ENCODE data around the gene FILIP1L.

The FILIP1L gene

DNA sequence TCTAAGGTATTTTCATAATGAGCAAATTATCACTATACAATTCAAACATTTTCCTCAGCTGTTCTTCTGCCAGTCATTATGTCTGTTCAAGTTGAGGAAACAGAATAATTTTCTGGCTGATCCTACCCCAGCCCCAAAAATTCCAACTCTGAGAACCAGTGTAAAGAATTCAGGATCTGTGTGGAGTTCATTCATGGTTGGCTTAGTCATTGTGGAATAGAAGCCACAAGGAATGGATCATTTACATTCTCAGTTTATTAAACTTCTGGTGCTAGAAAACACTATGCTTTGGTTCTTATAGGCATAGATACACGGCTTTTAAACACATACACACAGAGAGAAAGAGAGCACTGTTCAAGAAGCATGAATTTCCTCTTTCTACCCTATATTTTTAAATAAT is 162.0 kb downstream of the FILIP1L start:
- no peak overlapping the region for H3K27ac ChIP-seq

DNA sequence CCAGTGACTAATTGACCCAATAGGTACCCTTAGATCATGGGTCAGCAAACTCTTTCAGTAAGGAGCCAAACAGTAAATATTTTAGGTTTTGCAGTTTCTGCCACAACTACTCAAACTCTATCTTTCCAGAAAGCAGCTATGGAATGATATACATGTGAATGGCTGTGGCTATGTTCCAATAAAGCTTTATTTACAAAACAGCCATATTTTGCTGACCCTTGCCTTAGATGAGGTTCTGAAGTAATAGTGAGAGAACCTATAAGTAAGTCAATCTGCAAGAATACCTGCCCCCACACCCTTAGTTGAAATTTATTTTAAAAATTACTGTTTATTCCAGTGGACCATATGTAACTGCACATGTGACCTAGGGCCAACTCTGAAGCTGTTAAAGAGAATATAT is 162.6 kb downstream of the FILIP1L start:
- no peak overlapping the region for H3K27ac ChIP-seq
- TF ChIP-seq, protein P1, sequence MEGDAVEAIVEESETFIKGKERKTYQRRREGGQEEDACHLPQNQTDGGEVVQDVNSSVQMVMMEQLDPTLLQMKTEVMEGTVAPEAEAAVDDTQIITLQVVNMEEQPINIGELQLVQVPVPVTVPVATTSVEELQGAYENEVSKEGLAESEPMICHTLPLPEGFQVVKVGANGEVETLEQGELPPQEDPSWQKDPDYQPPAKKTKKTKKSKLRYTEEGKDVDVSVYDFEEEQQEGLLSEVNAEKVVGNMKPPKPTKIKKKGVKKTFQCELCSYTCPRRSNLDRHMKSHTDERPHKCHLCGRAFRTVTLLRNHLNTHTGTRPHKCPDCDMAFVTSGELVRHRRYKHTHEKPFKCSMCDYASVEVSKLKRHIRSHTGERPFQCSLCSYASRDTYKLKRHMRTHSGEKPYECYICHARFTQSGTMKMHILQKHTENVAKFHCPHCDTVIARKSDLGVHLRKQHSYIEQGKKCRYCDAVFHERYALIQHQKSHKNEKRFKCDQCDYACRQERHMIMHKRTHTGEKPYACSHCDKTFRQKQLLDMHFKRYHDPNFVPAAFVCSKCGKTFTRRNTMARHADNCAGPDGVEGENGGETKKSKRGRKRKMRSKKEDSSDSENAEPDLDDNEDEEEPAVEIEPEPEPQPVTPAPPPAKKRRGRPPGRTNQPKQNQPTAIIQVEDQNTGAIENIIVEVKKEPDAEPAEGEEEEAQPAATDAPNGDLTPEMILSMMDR (conservative IDR thresholded peaks at IDR 0.05) = no peak

More for the DNA sequence above, 162.0 kb downstream of the FILIP1L start:
- TF ChIP-seq, protein P1 (conservative IDR thresholded peaks at IDR 0.05) = no peak

DNA sequence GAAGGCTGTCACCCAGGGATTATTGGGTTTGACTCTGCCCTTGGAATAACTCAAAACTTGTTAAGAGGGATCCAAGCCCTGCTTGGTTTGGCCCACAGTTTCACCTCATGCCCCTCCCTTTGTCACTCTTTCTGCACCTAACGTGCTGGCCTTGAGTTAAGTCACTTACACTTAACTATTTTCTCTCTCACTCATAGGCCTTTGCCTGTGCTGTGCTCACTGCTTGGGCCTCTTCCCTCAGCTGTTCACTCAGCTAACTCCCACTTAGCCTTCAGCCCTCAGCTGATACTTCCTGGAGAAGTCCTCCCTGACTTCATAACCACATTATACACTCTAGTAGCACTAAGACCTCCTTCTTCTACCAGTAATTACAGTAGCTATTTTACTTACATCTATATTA is 163.4 kb downstream of the FILIP1L start:
- TF ChIP-seq, protein P1 (conservative IDR thresholded peaks at IDR 0.05) = no peak
- H3K27ac ChIP-seq = no peak overlapping the region

DNA sequence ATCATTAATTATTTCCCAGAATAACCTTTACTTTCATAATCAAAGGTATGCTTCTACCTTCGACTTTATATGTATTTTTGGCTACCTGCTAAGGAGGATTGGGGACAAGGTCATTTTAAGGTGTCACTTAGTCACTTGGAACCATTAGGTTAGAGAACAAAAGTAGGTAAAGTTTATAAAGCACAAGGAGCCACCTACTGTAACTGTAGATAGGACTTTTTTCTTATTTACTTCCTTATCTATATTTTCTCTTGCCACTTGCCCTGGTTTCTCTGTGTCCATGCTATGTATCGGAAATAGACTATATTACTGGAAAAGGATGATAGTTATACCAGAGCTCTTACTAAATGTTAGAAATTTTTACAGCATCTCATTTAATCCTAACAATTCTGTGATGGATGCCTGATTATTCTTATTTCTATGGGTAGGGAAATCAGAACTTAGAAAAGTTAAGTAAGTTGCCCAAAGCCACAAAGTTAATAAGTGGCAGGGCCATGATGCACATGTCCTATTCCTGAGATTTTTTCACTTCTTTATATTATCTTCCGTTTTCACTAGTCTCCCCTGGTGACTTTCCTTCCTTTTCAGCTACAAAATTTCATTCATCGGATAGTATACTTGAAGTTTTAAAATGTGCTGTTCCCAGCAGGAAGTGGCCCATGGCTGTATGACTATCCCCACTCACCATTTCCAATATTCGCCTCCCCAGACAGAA is 164.2 kb downstream of the FILIP1L start:
- no peak overlapping the region for H3K27ac ChIP-seq
- TF ChIP-seq, protein P1 (conservative IDR thresholded peaks at IDR 0.05) = no peak

DNA sequence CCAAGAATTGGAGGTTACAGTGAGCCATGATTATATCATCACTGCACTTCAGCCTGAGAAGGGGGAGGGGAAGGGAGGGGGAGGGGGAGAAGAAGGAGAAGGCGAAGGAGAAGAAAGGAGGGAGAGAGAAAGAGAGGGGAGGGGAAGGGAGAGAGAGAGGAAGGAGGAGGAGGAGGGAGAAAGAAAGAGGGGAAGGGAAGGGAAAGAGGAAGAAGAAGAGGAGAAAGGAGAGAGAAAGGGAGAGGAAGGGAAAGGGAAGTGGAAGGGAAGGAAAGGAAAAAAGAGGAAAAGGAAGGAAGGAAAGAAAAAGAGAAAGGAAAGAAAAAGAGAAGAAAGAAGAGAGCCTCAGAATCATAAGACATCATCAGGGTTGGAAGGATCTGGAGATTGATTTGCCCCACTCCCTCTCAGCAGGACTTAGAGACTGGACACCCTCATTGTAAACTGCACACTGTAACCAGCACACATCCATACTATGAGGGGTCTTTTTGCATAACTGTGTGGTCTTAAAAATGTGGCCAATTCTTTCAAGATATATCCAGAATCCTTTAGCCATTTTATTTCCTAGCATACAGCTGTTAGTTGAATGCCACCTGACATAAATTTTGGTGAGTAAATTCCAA is 165.7 kb downstream of the FILIP1L start:
- H3K27ac ChIP-seq = no peak overlapping the region
- TF ChIP-seq, protein P1 (conservative IDR thresholded peaks at IDR 0.05) = no peak

DNA sequence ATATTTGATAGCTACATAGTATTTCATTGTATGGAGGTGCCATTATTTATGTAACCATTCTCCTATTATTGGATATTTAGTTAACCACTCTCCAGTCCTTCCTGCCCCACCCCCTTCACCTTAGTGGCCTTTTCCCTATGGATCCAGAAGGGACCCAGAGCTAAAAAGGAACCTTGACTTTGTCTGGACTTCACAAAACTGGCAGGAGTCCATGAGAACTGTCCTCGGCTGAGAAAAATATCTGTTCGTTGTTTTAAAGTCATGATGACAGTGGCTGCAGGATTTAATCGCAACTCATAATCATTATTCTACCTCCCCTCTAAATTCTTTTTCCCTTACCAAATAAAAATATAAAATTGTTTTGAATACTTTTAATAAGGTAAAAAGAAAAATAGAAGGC is 166.9 kb downstream of the FILIP1L start:
- H3K27ac ChIP-seq = no peak overlapping the region
- TF ChIP-seq, protein P1 (conservative IDR thresholded peaks at IDR 0.05) = no peak

DNA sequence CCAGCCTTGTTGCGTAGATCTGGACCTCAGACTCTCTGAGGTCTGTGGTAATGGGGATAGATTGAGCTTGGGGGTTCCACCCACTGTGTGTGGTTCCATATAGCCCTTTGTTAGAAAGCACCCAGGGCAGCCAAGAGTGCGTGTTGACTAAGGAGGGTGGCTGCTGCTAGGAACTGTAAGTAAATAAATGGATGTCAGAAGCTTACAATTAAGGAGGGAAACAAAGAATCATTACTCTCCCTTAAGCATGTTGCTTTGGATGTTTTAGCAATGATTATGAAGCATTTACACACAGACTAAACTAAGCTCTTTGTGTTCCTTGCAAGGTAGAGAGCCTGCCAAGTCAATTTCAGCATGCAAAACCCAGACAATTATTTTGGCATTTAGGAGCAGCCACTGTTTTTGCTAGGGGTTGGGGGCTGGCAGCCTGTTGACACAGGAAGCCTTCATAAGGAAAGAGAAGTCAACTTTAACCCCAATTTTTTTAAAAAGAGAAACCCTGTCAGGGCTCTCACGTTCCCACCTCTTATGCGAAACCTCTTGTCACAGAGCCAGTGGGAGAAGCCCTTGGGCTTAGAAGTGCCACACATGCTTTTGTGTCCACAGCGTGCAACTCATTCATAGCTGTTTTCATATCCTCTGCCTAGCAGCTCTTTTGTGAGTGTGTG is 168.8 kb downstream of the FILIP1L start:
- TF ChIP-seq, protein P1 (conservative IDR thresholded peaks at IDR 0.05) = no peak

More for the DNA sequence above, 168.8 kb downstream of the FILIP1L start:
- peak overlapping the region; percentile 72 for H3K27ac ChIP-seq

Measured in VCaP (cell line).